PFSK-1 (cell line): Measurements from ENCODE around the gene GPHA2.

Experiments
- FOXP2 ChIP-seq: optimal IDR thresholded peaks from 2 replicates; pipeline ENCODE3; 2011; ENCODE audit warnings: borderline replicate concordance, control low read depth, inconsistent platforms; ENCODE audit not compliant: insufficient read depth; ENCODE audit errors: extremely low read length, extremely low read depth
- POLR2AphosphoS5 ChIP-seq: IDR thresholded peaks from 2 replicates; pipeline ENCODE4 v1.6.1; 2012; ENCODE audit warnings: low read depth, mild to moderate bottlenecking, control low read depth, low read length, moderate library complexity
- SIN3A ChIP-seq: IDR thresholded peaks from 2 replicates; pipeline ENCODE4 v1.6.1; 2012; ENCODE audit warnings: mild to moderate bottlenecking, low read length, moderate library complexity, borderline replicate concordance; ENCODE audit not compliant: insufficient read depth
- TAF1 ChIP-seq: IDR thresholded peaks from 2 replicates; pipeline ENCODE4 v1.6.1; 2012; ENCODE audit warnings: low read length, control low read depth, borderline replicate concordance; ENCODE audit not compliant: insufficient read depth
- TF ChIP-seq, protein P1 (sequence below), 2 experiments: IDR thresholded peaks; 2 replicates each; pipeline versions ENCODE4 v1.6.1 to v1.8.0; 2011 to 2012; ENCODE audit warnings: low read depth in 2 of 2, low read length in 2 of 2, control low read depth in 1 of 2, inconsistent platforms in 1 of 2, mild to moderate bottlenecking in 1 of 2, moderate library complexity in 1 of 2; ENCODE audit not compliant: insufficient read depth in 1 of 2

Gene GPHA2

DNA sequence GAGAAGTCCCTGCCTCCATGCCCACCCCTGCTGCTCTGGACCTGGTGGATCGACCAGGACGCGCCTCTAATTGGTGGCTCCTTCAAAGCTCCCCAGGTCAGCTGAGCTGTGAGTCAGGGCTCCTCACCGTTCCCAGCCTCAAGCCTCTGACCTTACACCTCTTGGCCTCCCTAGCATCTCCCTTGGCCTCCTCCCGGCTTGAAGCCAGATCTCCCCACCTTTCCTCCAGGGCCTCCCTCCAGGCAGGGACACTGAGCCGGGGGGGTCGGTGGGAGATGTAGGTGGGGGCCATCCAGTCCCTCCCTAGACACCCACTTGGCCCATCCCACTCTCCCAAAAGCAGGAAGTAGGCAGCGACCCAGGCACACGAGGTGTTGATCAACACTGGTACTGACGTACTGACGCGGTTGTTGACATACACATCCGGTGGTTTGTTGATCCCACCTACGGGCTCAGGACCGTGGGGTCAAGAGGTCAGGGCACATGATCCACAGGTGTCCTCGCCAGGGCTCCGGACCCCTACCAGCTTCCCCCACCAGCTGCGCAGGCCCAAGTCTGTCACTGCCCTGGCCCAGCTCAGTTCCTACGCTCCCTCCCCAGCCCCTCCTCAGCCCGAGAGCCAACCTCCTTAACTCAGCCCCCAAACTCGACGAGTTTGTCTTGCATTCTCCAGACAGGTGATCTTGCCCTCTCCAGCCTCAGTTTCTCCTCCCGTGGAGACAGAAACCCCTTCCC, 19.5 kb downstream of the GPHA2 start:
- TF ChIP-seq FOXP2 (peak; percentile 100), SIN3A (peak; percentile 96; the same call in 1 of the 2 replicates), TAF1 (no peak), POLR2AphosphoS5 (no peak)
- TF ChIP-seq, protein P1, sequence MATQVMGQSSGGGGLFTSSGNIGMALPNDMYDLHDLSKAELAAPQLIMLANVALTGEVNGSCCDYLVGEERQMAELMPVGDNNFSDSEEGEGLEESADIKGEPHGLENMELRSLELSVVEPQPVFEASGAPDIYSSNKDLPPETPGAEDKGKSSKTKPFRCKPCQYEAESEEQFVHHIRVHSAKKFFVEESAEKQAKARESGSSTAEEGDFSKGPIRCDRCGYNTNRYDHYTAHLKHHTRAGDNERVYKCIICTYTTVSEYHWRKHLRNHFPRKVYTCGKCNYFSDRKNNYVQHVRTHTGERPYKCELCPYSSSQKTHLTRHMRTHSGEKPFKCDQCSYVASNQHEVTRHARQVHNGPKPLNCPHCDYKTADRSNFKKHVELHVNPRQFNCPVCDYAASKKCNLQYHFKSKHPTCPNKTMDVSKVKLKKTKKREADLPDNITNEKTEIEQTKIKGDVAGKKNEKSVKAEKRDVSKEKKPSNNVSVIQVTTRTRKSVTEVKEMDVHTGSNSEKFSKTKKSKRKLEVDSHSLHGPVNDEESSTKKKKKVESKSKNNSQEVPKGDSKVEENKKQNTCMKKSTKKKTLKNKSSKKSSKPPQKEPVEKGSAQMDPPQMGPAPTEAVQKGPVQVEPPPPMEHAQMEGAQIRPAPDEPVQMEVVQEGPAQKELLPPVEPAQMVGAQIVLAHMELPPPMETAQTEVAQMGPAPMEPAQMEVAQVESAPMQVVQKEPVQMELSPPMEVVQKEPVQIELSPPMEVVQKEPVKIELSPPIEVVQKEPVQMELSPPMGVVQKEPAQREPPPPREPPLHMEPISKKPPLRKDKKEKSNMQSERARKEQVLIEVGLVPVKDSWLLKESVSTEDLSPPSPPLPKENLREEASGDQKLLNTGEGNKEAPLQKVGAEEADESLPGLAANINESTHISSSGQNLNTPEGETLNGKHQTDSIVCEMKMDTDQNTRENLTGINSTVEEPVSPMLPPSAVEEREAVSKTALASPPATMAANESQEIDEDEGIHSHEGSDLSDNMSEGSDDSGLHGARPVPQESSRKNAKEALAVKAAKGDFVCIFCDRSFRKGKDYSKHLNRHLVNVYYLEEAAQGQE (IDR thresholded peaks at IDR 0.05; ENCODE audit: insufficient read depth in 1 of 2, low read depth in 2 of 2, low read length in 2 of 2), result no peak

DNA sequence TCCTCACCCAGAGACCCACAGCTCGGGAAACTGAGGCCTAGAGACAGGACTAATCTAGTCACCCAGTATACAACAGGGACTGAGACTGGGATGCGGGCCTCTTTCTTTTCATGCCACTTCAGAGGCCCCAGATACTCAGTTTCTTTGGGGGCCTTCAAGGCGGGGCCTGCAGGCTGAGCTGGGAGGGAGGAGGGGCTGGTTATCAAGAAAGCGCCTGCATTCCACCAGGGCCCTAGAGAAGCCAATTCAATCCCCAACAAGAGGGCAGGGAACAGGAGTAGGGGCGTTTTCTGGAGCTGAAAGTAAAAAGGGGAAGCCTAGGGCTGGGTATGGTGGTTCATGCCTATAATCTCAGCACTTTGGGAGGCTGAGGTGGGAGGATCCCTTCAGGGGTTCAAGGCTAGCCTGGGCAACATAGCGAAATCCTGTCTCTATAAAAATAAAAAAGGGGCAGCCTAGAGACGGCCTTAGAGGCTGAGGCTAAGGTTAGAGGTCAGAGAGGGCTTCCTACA, 20.3 kb downstream of the GPHA2 start:
- TF ChIP-seq SIN3A (no peak), FOXP2 (no peak), TAF1 (no peak), POLR2AphosphoS5 (no peak)
- TF ChIP-seq, protein P1 (IDR thresholded peaks at IDR 0.05; ENCODE audit: insufficient read depth in 1 of 2, low read depth in 2 of 2, low read length in 2 of 2), result no peak

DNA sequence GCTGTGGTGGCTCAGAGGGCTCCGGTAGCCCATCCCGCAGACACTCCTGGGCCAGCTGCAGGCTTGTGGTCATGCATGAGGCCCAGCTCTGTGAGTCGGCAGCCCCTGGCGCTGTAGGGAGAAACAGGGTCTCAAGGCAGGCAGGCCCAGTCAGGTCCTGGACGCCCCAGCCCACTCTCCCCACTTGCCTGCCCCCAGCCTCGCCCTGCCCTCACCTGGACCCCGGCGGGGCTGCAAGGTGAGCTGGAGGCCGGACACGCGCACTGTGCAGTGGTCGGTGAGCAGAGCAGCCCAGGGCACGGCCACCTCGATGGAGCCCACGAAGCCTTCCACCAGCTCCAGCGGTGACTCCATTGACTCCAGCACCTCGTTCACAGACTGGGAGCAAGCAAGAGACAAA, 21.6 kb downstream of the GPHA2 start:
- TF ChIP-seq TAF1 (no peak), POLR2AphosphoS5 (no peak), SIN3A (no peak), FOXP2 (no peak)
- TF ChIP-seq, protein P1 (IDR thresholded peaks at IDR 0.05; ENCODE audit: insufficient read depth in 1 of 2, low read depth in 2 of 2, low read length in 2 of 2), result no peak

DNA sequence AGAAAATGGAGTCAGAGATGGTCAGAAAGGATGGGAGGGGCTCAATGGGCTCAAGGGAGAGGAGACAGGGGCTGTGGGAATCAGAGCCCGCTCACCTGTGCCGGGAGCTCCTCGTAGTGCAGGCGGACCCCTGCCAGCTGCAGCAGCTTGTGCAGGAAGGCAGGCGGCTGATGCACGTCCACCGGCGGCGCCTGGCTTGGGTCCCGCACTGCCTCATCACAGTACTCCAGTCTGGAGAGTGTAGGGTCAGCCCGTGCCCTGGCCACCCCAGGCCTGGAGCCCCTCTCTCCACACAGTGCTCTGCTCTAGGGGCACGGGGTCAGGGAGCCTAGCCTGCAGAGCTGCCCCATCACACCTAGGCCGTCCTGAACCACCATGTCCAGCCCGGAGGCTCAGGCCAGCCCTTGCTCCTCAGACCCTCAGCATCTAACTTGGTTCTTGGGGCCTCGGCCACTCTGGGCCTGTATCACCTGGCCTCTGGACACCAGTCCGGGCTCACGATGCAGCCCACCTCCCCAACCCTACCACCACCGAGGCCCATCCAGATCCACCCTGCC, 22.4 kb downstream of the GPHA2 start:
- TF ChIP-seq TAF1 (no peak), SIN3A (no peak), FOXP2 (no peak), POLR2AphosphoS5 (no peak)
- TF ChIP-seq, protein P1 (IDR thresholded peaks at IDR 0.05; ENCODE audit: insufficient read depth in 1 of 2, low read depth in 2 of 2, low read length in 2 of 2), result no peak
